ENCODE results near the gene BNC2. TPM values are rescaled to one million over a fixed set of nuclear protein-coding genes. Genes with fewer than 3 reads are reported as not detected.

The BNC2 gene
- total RNA-seq, 1 experiment from 2014 or later = 0.20 TPM

DNA sequence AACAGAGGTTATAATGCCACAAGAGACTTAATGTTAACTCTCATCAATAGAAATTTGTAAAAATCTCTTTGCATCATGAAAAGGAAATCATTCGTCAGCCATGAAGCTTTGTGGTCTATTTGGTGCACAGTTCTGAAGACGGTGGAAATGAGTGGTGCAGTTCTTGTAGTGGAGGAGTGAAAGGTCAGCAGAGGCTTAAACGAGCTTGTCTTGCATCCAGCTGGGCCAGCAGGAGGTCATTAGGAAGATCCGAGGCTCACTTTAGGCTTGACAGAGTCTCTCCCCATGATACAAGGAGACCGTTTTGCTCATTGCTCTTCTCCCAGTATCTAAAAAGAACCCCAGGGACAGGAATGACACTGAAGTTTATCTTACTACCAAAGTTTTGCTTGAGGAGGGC, 440.8 kb downstream of the BNC2 start:
- Mint-ChIP-seq H3K27ac (ENCODE audit: unreplicated experiment) (no peak overlapping the region), H3K4me3 (ENCODE audit: unreplicated experiment) (no peak overlapping the region), H3K9me3 (ENCODE audit: unreplicated experiment) (no peaks in the 10 kb centered on the region), H3K27me3 (ENCODE audit: insufficient read depth, unreplicated experiment) (no peaks in the 10 kb centered on the region), H3K4me1 (ENCODE audit: low read depth, unreplicated experiment) (no peaks in the 10 kb centered on the region), H3K36me3 (ENCODE audit: insufficient read depth, unreplicated experiment) (no peaks in the 10 kb centered on the region)
- no peak overlapping the region for H3K4me3 ChIP-seq (ENCODE audit: low read depth, low read length)
- DNase-seq = no peak
- no peaks in the 10 kb centered on the region for H3K9me3 ChIP-seq
- no TSS peak for BruUV-seq (replicated peaks)
- intact Hi-C loops (cut with micrococcal nuclease; ENCODE audit: unreplicated experiment) = no loop called here
- ChIA-PET CTCF (no interaction called here), POLR2A (no interaction called here)
- H3K36me3 ChIP-seq (ENCODE audit: control insufficient read depth, insufficient read depth, low read length) = no peaks in the 10 kb centered on the region
- H3K4me1 ChIP-seq = no peaks in the 10 kb centered on the region
- TF ChIP-seq, protein P1, sequence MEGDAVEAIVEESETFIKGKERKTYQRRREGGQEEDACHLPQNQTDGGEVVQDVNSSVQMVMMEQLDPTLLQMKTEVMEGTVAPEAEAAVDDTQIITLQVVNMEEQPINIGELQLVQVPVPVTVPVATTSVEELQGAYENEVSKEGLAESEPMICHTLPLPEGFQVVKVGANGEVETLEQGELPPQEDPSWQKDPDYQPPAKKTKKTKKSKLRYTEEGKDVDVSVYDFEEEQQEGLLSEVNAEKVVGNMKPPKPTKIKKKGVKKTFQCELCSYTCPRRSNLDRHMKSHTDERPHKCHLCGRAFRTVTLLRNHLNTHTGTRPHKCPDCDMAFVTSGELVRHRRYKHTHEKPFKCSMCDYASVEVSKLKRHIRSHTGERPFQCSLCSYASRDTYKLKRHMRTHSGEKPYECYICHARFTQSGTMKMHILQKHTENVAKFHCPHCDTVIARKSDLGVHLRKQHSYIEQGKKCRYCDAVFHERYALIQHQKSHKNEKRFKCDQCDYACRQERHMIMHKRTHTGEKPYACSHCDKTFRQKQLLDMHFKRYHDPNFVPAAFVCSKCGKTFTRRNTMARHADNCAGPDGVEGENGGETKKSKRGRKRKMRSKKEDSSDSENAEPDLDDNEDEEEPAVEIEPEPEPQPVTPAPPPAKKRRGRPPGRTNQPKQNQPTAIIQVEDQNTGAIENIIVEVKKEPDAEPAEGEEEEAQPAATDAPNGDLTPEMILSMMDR (IDR thresholded peaks at IDR 0.05; ENCODE audit: insufficient read depth in 1 of 2, low read depth in 1 of 2, low read length in 1 of 2, severe bottlenecking in 1 of 2, unreplicated experiment in 1 of 2) = no peak
- no peaks in the 10 kb centered on the region for H3K27me3 ChIP-seq (replicated peaks; ENCODE audit: control insufficient read depth, insufficient read depth, low read length)

- no peak for DNase-seq
- Mint-ChIP-seq H3K9me3 (ENCODE audit: unreplicated experiment) (no peaks in the 10 kb centered on the region), H3K27ac (ENCODE audit: unreplicated experiment) (no peak overlapping the region), H3K27me3 (ENCODE audit: insufficient read depth, unreplicated experiment) (no peaks in the 10 kb centered on the region), H3K4me1 (ENCODE audit: low read depth, unreplicated experiment) (no peaks in the 10 kb centered on the region), H3K36me3 (ENCODE audit: insufficient read depth, unreplicated experiment) (no peaks in the 10 kb centered on the region), H3K4me3 (ENCODE audit: unreplicated experiment) (no peak overlapping the region)
- intact Hi-C loops (cut with micrococcal nuclease; ENCODE audit: unreplicated experiment) = no loop called here
- BruUV-seq (replicated peaks) = no TSS peak
- POLR2A ChIA-PET = no interaction called here
- CTCF ChIA-PET = no interaction called here
- H3K27me3 ChIP-seq (replicated peaks; ENCODE audit: control insufficient read depth, insufficient read depth, low read length) = no peaks in the 10 kb centered on the region
- H3K9me3 ChIP-seq = no peaks in the 10 kb centered on the region
- H3K4me1 ChIP-seq = no peaks in the 10 kb centered on the region
- TF ChIP-seq, protein P1 (IDR thresholded peaks at IDR 0.05; ENCODE audit: insufficient read depth in 1 of 2, low read depth in 1 of 2, low read length in 1 of 2, severe bottlenecking in 1 of 2, unreplicated experiment in 1 of 2) = no peak
- no peaks in the 10 kb centered on the region for H3K36me3 ChIP-seq (ENCODE audit: control insufficient read depth, insufficient read depth, low read length)
- H3K4me3 ChIP-seq (ENCODE audit: low read depth, low read length) = no peak overlapping the region
Observed at GRCh38 chr9:16427873-16428427, 442.5 kb downstream of the BNC2 start.

- Mint-ChIP-seq H3K4me3 (ENCODE audit: unreplicated experiment) (no peak overlapping the region), H3K27ac (ENCODE audit: unreplicated experiment) (no peak overlapping the region), H3K27me3 (ENCODE audit: insufficient read depth, unreplicated experiment) (no peaks in the 10 kb centered on the region), H3K4me1 (ENCODE audit: low read depth, unreplicated experiment) (no peaks in the 10 kb centered on the region), H3K36me3 (ENCODE audit: insufficient read depth, unreplicated experiment) (no peaks in the 10 kb centered on the region), H3K9me3 (ENCODE audit: unreplicated experiment) (no peaks in the 10 kb centered on the region)
- DNase-seq = no peak
- BruUV-seq (replicated peaks) = no TSS peak
- H3K4me1 ChIP-seq = no peaks in the 10 kb centered on the region
- no peaks in the 10 kb centered on the region for H3K9me3 ChIP-seq
- intact Hi-C loops (cut with micrococcal nuclease; ENCODE audit: unreplicated experiment) = no loop called here
- POLR2A ChIA-PET = no interaction called here
- H3K36me3 ChIP-seq (ENCODE audit: control insufficient read depth, insufficient read depth, low read length) = no peaks in the 10 kb centered on the region
- no peak overlapping the region for H3K4me3 ChIP-seq (ENCODE audit: low read depth, low read length)
- no peaks in the 10 kb centered on the region for H3K27me3 ChIP-seq (replicated peaks; ENCODE audit: control insufficient read depth, insufficient read depth, low read length)
- CTCF ChIA-PET = no interaction called here
- TF ChIP-seq, protein P1 (IDR thresholded peaks at IDR 0.05; ENCODE audit: insufficient read depth in 1 of 2, low read depth in 1 of 2, low read length in 1 of 2, severe bottlenecking in 1 of 2, unreplicated experiment in 1 of 2) = no peak
Observed at GRCh38 chr9:16426716-16427115, 443.8 kb downstream of the BNC2 start.

Measured in Caco-2 (cell line).